Measurements from ENCODE around the gene PKIB.
"Not testable (repeated sequence)": the region's sequence is repeated elsewhere in the genome, so short reads cannot be mapped to it uniquely, and the experiment has no call there.

Gene PKIB

GRCh38 chr6:122730775-122731386 is 120.7 kb downstream of the PKIB start:
- Histone ChIP-seq H3K4me3 (ENCODE audit: low read depth in 1 of 5, low read length in 5 of 5) (no peak overlapping the region), H3K36me3 (ENCODE audit: control insufficient read depth in 5 of 5, insufficient read depth in 5 of 5, low read length in 5 of 5) (no peaks in the 10 kb centered on the region), H3K9ac (ENCODE audit: low read length in 5 of 5) (no peak overlapping the region), H3K4me1 (ENCODE audit: control insufficient read depth in 5 of 5, insufficient read depth in 5 of 5, low read length in 5 of 5) (no peaks in the 10 kb centered on the region), H3K27me3 (ENCODE audit: control insufficient read depth in 5 of 5, insufficient read depth in 4 of 5, low read length in 5 of 5) (peaks cover 0 to 4% (median 0%) of the 10 kb centered on the region in 5 donors), H3K9me3 (ENCODE audit: control insufficient read depth in 5 of 5, low read length in 5 of 5) (no peaks in the 10 kb centered on the region), H3K27ac (ENCODE audit: low read depth, low read length) (no peak overlapping the region)

DNA sequence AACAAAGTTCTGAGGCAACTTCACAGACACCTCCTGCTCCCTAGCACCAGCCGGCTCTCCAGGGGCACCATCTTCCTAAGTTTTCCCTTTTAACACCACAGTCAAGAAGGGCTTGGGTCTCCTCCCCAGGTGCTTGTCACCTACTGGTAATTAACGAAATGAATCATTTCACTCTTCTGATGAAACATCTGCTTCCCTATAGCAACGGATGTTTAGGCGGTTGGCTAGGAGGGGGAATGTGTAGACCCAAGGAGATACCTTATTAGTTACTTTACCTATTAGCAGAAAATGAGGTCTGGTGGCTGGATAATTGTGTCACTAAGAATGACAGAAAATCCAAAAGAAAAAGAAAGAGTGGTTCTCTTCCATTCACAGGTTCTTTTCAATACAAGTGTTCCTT is 123.1 kb downstream of the PKIB start:
- Histone ChIP-seq H3K36me3 (ENCODE audit: control insufficient read depth in 5 of 5, insufficient read depth in 5 of 5, low read length in 5 of 5) (no peaks in the 10 kb centered on the region), H3K4me3 (ENCODE audit: low read depth in 1 of 5, low read length in 5 of 5) (no peak overlapping the region), H3K9me3 (ENCODE audit: control insufficient read depth in 5 of 5, low read length in 5 of 5) (no peaks in the 10 kb centered on the region), H3K4me1 (ENCODE audit: control insufficient read depth in 5 of 5, insufficient read depth in 5 of 5, low read length in 5 of 5) (no peaks in the 10 kb centered on the region), H3K27me3 (ENCODE audit: control insufficient read depth in 5 of 5, insufficient read depth in 4 of 5, low read length in 5 of 5) (peaks cover 0 to 4% (median 0%) of the 10 kb centered on the region in 5 donors), H3K9ac (ENCODE audit: low read length in 5 of 5) (no peak overlapping the region), H3K27ac (ENCODE audit: low read depth, low read length) (no peak overlapping the region)

DNA sequence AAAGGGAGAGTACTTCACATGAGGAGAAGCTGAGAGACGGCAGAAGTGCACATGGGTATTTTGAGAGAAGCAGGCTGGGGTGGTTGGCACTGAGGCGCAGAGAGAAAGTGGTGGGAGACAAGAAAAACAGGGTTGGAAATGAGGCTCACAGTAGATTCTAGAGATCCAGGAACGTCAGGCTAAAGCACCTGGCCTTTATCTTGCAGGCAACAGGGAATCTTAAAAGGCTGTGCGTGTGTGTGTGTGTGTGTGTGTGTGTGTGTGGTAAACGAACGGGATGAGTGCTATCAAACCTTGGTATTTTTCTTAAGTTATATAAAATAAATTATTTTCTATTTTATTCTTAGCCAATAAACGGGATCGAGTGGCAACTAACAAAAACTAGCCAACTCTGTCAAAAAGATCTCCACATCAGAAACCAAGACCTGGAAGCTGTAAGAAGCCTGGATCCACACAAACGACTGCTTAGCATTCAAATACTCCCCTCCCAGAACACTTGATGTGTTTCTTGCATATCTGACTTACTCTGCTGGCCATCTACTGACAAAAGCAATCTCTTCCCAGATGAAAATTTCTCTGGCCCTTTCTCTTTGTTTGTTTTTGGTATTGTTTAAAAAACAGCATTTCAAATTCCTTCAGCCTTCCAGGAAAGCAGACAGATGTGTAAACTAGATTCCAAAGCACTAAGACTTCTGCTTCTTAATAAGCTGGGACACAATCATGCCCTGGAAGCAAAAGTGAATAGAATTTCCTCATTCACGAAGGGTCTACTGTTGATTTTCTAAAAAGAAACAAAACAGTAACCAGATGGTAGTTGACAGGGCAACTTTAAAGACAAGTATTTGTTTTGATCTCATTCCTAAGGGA is 124.6 kb downstream of the PKIB start:
- Histone ChIP-seq H3K9ac (ENCODE audit: low read length in 5 of 5) (no peak overlapping the region), H3K36me3 (ENCODE audit: control insufficient read depth in 5 of 5, insufficient read depth in 5 of 5, low read length in 5 of 5) (no peaks in the 10 kb centered on the region), H3K4me1 (ENCODE audit: control insufficient read depth in 5 of 5, insufficient read depth in 5 of 5, low read length in 5 of 5) (no peaks in the 10 kb centered on the region), H3K27me3 (ENCODE audit: control insufficient read depth in 5 of 5, insufficient read depth in 4 of 5, low read length in 5 of 5) (peaks cover 0 to 4% (median 0%) of the 10 kb centered on the region in 5 donors), H3K4me3 (ENCODE audit: low read depth in 1 of 5, low read length in 5 of 5) (no peak overlapping the region), H3K27ac (ENCODE audit: low read depth, low read length) (no peak overlapping the region), H3K9me3 (ENCODE audit: control insufficient read depth in 5 of 5, low read length in 5 of 5) (no peaks in the 10 kb centered on the region)

DNA sequence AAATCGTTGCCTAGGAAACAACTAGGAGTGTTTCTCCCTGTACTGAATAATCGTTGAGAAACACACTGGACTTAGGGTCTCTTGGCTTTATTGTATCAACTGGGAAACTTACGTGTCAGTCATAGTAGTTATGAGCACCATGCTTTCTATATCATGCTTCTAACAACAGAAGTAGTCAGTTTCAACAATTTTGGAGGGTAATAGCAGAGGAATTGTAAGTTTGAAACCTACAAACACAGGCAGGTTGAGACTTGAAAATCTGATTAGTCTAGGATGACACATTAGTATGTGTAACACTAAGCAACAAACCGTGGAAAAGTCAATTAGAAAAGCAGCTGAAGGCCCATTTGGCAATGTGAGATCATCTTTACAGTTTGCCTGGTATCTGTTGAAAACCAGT is 125.4 kb downstream of the PKIB start:
- H3K4me3 ChIP-seq (ENCODE audit: low read depth in 1 of 5, low read length in 5 of 5) = no peak overlapping the region
- peaks cover 0 to 4% (median 0%) of the 10 kb centered on the region in 5 donors for H3K27me3 ChIP-seq (ENCODE audit: control insufficient read depth in 5 of 5, insufficient read depth in 4 of 5, low read length in 5 of 5)
- no peaks in the 10 kb centered on the region for H3K36me3 ChIP-seq (ENCODE audit: control insufficient read depth in 5 of 5, insufficient read depth in 5 of 5, low read length in 5 of 5)
- H3K9me3 ChIP-seq (ENCODE audit: control insufficient read depth in 5 of 5, low read length in 5 of 5) = no peaks in the 10 kb centered on the region
- no peak overlapping the region for H3K9ac ChIP-seq (ENCODE audit: low read length in 5 of 5)
- no peaks in the 10 kb centered on the region for H3K4me1 ChIP-seq (ENCODE audit: control insufficient read depth in 5 of 5, insufficient read depth in 5 of 5, low read length in 5 of 5)
- H3K27ac ChIP-seq (ENCODE audit: low read depth, low read length) = no peak overlapping the region

GRCh38 chr6:122736163-122736562 is 126.0 kb downstream of the PKIB start:
- no peak overlapping the region for H3K27ac ChIP-seq (ENCODE audit: low read depth, low read length)
- no peaks in the 10 kb centered on the region for H3K9me3 ChIP-seq (ENCODE audit: control insufficient read depth in 5 of 5, low read length in 5 of 5)
- no peaks in the 10 kb centered on the region for H3K36me3 ChIP-seq (ENCODE audit: control insufficient read depth in 5 of 5, insufficient read depth in 5 of 5, low read length in 5 of 5)
- no peak overlapping the region for H3K9ac ChIP-seq (ENCODE audit: low read length in 5 of 5)
- peaks cover 0 to 4% (median 0%) of the 10 kb centered on the region in 5 donors for H3K27me3 ChIP-seq (ENCODE audit: control insufficient read depth in 5 of 5, insufficient read depth in 4 of 5, low read length in 5 of 5)
- no peak overlapping the region for H3K4me3 ChIP-seq (ENCODE audit: low read depth in 1 of 5, low read length in 5 of 5)
- H3K4me1 ChIP-seq (ENCODE audit: control insufficient read depth in 5 of 5, insufficient read depth in 5 of 5, low read length in 5 of 5) = no peaks in the 10 kb centered on the region

GRCh38 chr6:122736616-122737015 is 126.4 kb downstream of the PKIB start:
- Histone ChIP-seq H3K27me3 (ENCODE audit: control insufficient read depth in 5 of 5, insufficient read depth in 4 of 5, low read length in 5 of 5) (peaks cover 0 to 4% (median 0%) of the 10 kb centered on the region in 5 donors), H3K36me3 (ENCODE audit: control insufficient read depth in 5 of 5, insufficient read depth in 5 of 5, low read length in 5 of 5) (no peaks in the 10 kb centered on the region), H3K4me1 (ENCODE audit: control insufficient read depth in 5 of 5, insufficient read depth in 5 of 5, low read length in 5 of 5) (no peaks in the 10 kb centered on the region), H3K4me3 (ENCODE audit: low read depth in 1 of 5, low read length in 5 of 5) (no peak overlapping the region), H3K27ac (ENCODE audit: low read depth, low read length) (no peak overlapping the region), H3K9ac (ENCODE audit: low read length in 5 of 5) (no peak overlapping the region), H3K9me3 (ENCODE audit: control insufficient read depth in 5 of 5, low read length in 5 of 5) (no peaks in the 10 kb centered on the region)

GRCh38 chr6:122740091-122740490 is 129.9 kb downstream of the PKIB start:
- H3K4me1 ChIP-seq (ENCODE audit: control insufficient read depth in 5 of 5, insufficient read depth in 5 of 5, low read length in 5 of 5) = no peaks in the 10 kb centered on the region
- H3K36me3 ChIP-seq (ENCODE audit: control insufficient read depth in 5 of 5, insufficient read depth in 5 of 5, low read length in 5 of 5) = no peaks in the 10 kb centered on the region
- H3K27ac ChIP-seq (ENCODE audit: low read depth, low read length) = no peak overlapping the region
- no peaks in the 10 kb centered on the region for H3K9me3 ChIP-seq (ENCODE audit: control insufficient read depth in 5 of 5, low read length in 5 of 5)
- H3K4me3 ChIP-seq (ENCODE audit: low read depth in 1 of 5, low read length in 5 of 5) = no peak overlapping the region
- no peaks in the 10 kb centered on the region for H3K27me3 ChIP-seq (ENCODE audit: control insufficient read depth in 5 of 5, insufficient read depth in 4 of 5, low read length in 5 of 5)
- H3K9ac ChIP-seq (ENCODE audit: low read length in 5 of 5) = no peak overlapping the region

- H3K27me3 ChIP-seq (ENCODE audit: control insufficient read depth in 5 of 5, insufficient read depth in 4 of 5, low read length in 5 of 5) = no peaks in the 10 kb centered on the region
- no peaks in the 10 kb centered on the region for H3K9me3 ChIP-seq (ENCODE audit: control insufficient read depth in 5 of 5, low read length in 5 of 5)
- no peaks in the 10 kb centered on the region for H3K36me3 ChIP-seq (ENCODE audit: control insufficient read depth in 5 of 5, insufficient read depth in 5 of 5, low read length in 5 of 5)
- H3K4me3 ChIP-seq (ENCODE audit: low read depth in 1 of 5, low read length in 5 of 5) = no peak overlapping the region
- no peaks in the 10 kb centered on the region for H3K4me1 ChIP-seq (ENCODE audit: control insufficient read depth in 5 of 5, insufficient read depth in 5 of 5, low read length in 5 of 5)
- no peak overlapping the region for H3K9ac ChIP-seq (ENCODE audit: low read length in 5 of 5)
- no peak overlapping the region for H3K27ac ChIP-seq (ENCODE audit: low read depth, low read length)
These were observed 130.7 kb downstream of the PKIB start for GRCh38 chr6:122740936-122741335.

DNA sequence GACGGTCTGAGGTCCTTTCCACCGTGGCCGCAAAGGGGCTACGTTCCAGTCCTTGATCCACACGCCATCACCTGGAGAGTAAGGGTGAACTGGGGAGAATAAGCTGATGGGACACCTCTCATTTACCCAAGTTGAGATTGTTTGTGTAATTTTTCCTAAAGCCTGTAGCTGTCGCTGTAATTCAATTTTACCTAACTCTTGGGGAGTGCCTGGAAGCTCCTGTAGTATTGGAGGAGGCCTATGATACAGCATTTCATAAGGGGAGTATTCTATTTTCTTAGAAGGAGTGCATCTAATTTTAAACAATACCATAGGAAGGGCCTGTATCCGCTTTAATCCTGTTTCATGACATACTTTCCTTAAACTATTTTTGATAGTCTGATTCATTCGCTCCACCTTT is 134.0 kb downstream of the PKIB start:
- H3K9ac ChIP-seq (ENCODE audit: low read length in 5 of 5) = not testable (repeated sequence)

DNA sequence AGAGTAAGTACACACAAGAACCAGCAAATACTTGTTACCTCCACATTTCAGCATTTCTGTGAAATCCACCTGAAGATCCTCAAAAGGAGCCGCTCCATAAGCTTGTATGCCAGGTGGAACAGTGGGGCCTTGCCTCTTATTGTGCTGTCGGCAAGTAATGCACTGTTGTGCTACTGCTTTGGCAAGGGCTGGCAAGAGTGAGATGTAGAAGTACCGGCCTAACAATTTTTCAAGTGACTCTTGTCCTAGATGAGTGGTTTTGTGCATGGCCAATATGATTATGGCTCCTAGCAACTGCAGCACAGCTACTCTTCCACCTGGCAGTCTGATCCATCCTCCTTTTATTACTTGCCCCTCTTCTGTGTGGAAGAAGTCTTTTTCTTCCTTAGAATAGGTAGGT is 134.7 kb downstream of the PKIB start:
- H3K4me1 ChIP-seq (ENCODE audit: control insufficient read depth in 5 of 5, insufficient read depth in 5 of 5, low read length in 5 of 5); H3K9ac ChIP-seq (ENCODE audit: low read length in 5 of 5); H3K36me3 ChIP-seq (ENCODE audit: control insufficient read depth in 5 of 5, insufficient read depth in 5 of 5, low read length in 5 of 5); H3K4me3 ChIP-seq (ENCODE audit: low read depth in 1 of 5, low read length in 5 of 5); H3K9me3 ChIP-seq (ENCODE audit: control insufficient read depth in 5 of 5, low read length in 5 of 5); H3K27ac ChIP-seq (ENCODE audit: low read depth, low read length); H3K27me3 ChIP-seq (ENCODE audit: control insufficient read depth in 5 of 5, insufficient read depth in 4 of 5, low read length in 5 of 5): not testable (repeated sequence)

More for the DNA sequence above, 134.0 kb downstream of the PKIB start:
- not testable (repeated sequence) for H3K9me3 ChIP-seq (ENCODE audit: control insufficient read depth in 5 of 5, low read length in 5 of 5); H3K36me3 ChIP-seq (ENCODE audit: control insufficient read depth in 5 of 5, insufficient read depth in 5 of 5, low read length in 5 of 5); H3K4me3 ChIP-seq (ENCODE audit: low read depth in 1 of 5, low read length in 5 of 5); H3K4me1 ChIP-seq (ENCODE audit: control insufficient read depth in 5 of 5, insufficient read depth in 5 of 5, low read length in 5 of 5); H3K27ac ChIP-seq (ENCODE audit: low read depth, low read length); H3K27me3 ChIP-seq (ENCODE audit: control insufficient read depth in 5 of 5, insufficient read depth in 4 of 5, low read length in 5 of 5)
